SKM-1 (cell line): ENCODE results near the gene SYNPR.

Experiments
- DNase-seq: peaks from one replicate; lab custom pipeline; 2025; ENCODE audit not compliant: unreplicated experiment; lab: John Stamatoyannopoulos, UW

SYNPR gene

GRCh38 chr3:63370094-63370493, 92.0 kb downstream of the SYNPR start:
- no peak for DNase-seq

- DNase-seq, result no peak
Measured at GRCh38 chr3:63383040-63383439, 104.9 kb downstream of the SYNPR start.

GRCh38 chr3:63384382-63384781, 106.3 kb downstream of the SYNPR start:
- no peak for DNase-seq

- DNase-seq, result no peak
Measured at GRCh38 chr3:63385629-63386028, 107.5 kb downstream of the SYNPR start.

- DNase-seq, result no peak
Measured at GRCh38 chr3:63386568-63386967, 108.5 kb downstream of the SYNPR start.

- no peak for DNase-seq
Measured at GRCh38 chr3:63387568-63387967, 109.5 kb downstream of the SYNPR start.

- no peak for DNase-seq
Measured at GRCh38 chr3:63390710-63391230, 112.7 kb downstream of the SYNPR start.

GRCh38 chr3:63395960-63396359, 117.9 kb downstream of the SYNPR start:
- DNase-seq, result no peak

GRCh38 chr3:63400246-63400860, 122.2 kb downstream of the SYNPR start:
- DNase-seq, result no peak

GRCh38 chr3:63405882-63406281, 127.8 kb downstream of the SYNPR start:
- DNase-seq, result no peak

GRCh38 chr3:63413523-63413922, 135.4 kb downstream of the SYNPR start:
- DNase-seq, result no peak

- no peak for DNase-seq
Measured at GRCh38 chr3:63414607-63415006, 136.5 kb downstream of the SYNPR start.

GRCh38 chr3:63429905-63430304, 151.8 kb downstream of the SYNPR start:
- no peak for DNase-seq

- no peak for DNase-seq
Measured at GRCh38 chr3:63430875-63431274, 152.8 kb downstream of the SYNPR start.

GRCh38 chr3:63437858-63438257, 159.8 kb downstream of the SYNPR start:
- DNase-seq, result no peak

GRCh38 chr3:63438826-63439371, 160.8 kb downstream of the SYNPR start:
- no peak for DNase-seq

GRCh38 chr3:63441262-63441661, 163.2 kb downstream of the SYNPR start:
- no peak for DNase-seq

GRCh38 chr3:63442918-63443317, 164.8 kb downstream of the SYNPR start:
- DNase-seq, result no peak

- DNase-seq, result no peak
Measured at GRCh38 chr3:63450023-63450422, 171.9 kb downstream of the SYNPR start.

- no peak for DNase-seq
Measured at GRCh38 chr3:63450634-63451363, 172.7 kb downstream of the SYNPR start.

- no peak for DNase-seq
Measured at GRCh38 chr3:63456901-63457300, 178.8 kb downstream of the SYNPR start.

- no peak for DNase-seq
Measured at GRCh38 chr3:63458405-63458804, 180.3 kb downstream of the SYNPR start.
